Endothelial cell of umbilical vein (primary cell): ENCODE measurements around the gene SUV39H2.

Experiments
- CTCF ChIP-seq, 2 donors: IDR thresholded peaks; 1 replicate in 1 of 2; 2 replicates in 1 of 2; pipeline ENCODE4 v1.5.1; 2011; ENCODE audit warnings: low read length in 2 of 2, mild to moderate bottlenecking in 2 of 2, moderate library complexity in 2 of 2, control low read depth in 1 of 2, inconsistent platforms in 1 of 2, low read depth in 1 of 2; ENCODE audit not compliant: insufficient read depth in 1 of 2; ENCODE audit errors: extremely low read depth in 1 of 2
- EZH2 ChIP-seq: IDR thresholded peaks from 2 replicates; pipeline ENCODE4 v1.6.1; 2012; ENCODE audit warnings: borderline replicate concordance, low read depth, mild to moderate bottlenecking, moderate library complexity, low read length, inconsistent platforms; ENCODE audit not compliant: severe bottlenecking
- FOS ChIP-seq: IDR thresholded peaks from 2 replicates; pipeline ENCODE4 v1.6.1; 2011; ENCODE audit warnings: mild to moderate bottlenecking, low read length, moderate library complexity, borderline replicate concordance; ENCODE audit not compliant: insufficient read depth
- GATA2 ChIP-seq: IDR thresholded peaks from 2 replicates; pipeline ENCODE4 v1.7.0; 2011; ENCODE audit warnings: low read depth, mild to moderate bottlenecking, moderate library complexity, mixed read lengths, low read length; ENCODE audit not compliant: insufficient read length, insufficient read depth
- JUN ChIP-seq: IDR thresholded peaks from 2 replicates; pipeline ENCODE4 v1.6.1; 2011; ENCODE audit warnings: borderline replicate concordance, low read depth; ENCODE audit not compliant: insufficient read length, insufficient read depth
- MYC ChIP-seq: IDR thresholded peaks from one replicate; pipeline ENCODE4 v1.6.1; 2011; ENCODE audit warnings: mild to moderate bottlenecking, low read depth, low read length
- POLR2A ChIP-seq: IDR thresholded peaks from 2 replicates; pipeline ENCODE4 v1.6.1; 2012; ENCODE audit warnings: low read depth, mild to moderate bottlenecking, control low read depth, low read length
- POLR2AphosphoS5 ChIP-seq: IDR thresholded peaks from 2 replicates; pipeline ENCODE4 v1.6.1; 2012; ENCODE audit warnings: low read depth, mild to moderate bottlenecking, control low read depth, low read length, moderate library complexity; ENCODE audit not compliant: insufficient read depth
- TF ChIP-seq, protein P1 (sequence below): IDR thresholded peaks from 2 replicates; pipeline ENCODE4 v1.6.1; 2011; ENCODE audit not compliant: insufficient read depth, insufficient read length

- TF ChIP-seq CTCF (IDR thresholded peaks at IDR 0.05; ENCODE audit: extremely low read depth in 1 of 2, insufficient read depth in 1 of 2, low read depth in 1 of 2, low read length in 2 of 2) (no peak), POLR2A (no peak), EZH2 (no peak), JUN (no peak), POLR2AphosphoS5 (no peak), FOS (no peak), MYC (no peak), GATA2 (no peak)
- TF ChIP-seq, protein P1, sequence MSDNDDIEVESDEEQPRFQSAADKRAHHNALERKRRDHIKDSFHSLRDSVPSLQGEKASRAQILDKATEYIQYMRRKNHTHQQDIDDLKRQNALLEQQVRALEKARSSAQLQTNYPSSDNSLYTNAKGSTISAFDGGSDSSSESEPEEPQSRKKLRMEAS = no peak
Observed at GRCh38 chr10:14930610-14931009, 51.9 kb downstream of the SUV39H2 start.
